Endodermal cell (in vitro differentiated cells): Measurements from ENCODE around the gene CFL1. TPM values are rescaled to one million over a fixed set of nuclear protein-coding genes. Genes with fewer than 3 reads are reported as not detected.

Experiments
- DNase-seq: peaks from one replicate; pipeline ENCODE4 v3.0.0-alpha.2; 2017
- H3K27ac ChIP-seq: 2 replicates; pipeline ENCODE4 v1.5.1; 2013; ENCODE audit warnings: mild to moderate bottlenecking, low read depth, low read length, moderate library complexity
- H3K27me3 ChIP-seq: 2 replicates; pipeline ENCODE4 v1.6.1; 2013; ENCODE audit warnings: mild to moderate bottlenecking, low read length, moderate library complexity; ENCODE audit not compliant: insufficient read depth, control insufficient read depth, poor library complexity, severe bottlenecking
- H3K36me3 ChIP-seq: 2 replicates; pipeline ENCODE4 v1.7.0; 2013; ENCODE audit warnings: mild to moderate bottlenecking, low read length, moderate library complexity; ENCODE audit not compliant: control insufficient read depth, insufficient read depth
- H3K4me1 ChIP-seq: one replicate; pipeline ENCODE4 v1.7.0; 2013; ENCODE audit warnings: low read length; ENCODE audit not compliant: control insufficient read depth, insufficient read depth
- H3K4me3 ChIP-seq: 2 replicates; pipeline ENCODE4 v1.5.1; 2013; ENCODE audit warnings: mild to moderate bottlenecking, low read length, moderate library complexity
- H3K9ac ChIP-seq: 2 replicates; pipeline ENCODE4 v1.6.1; 2013; ENCODE audit warnings: mild to moderate bottlenecking, low read length, moderate library complexity; ENCODE audit not compliant: poor library complexity, severe bottlenecking; ENCODE audit errors: extremely low read depth
- H3K9me3 ChIP-seq: 2 replicates; pipeline ENCODE4 v1.6.1; 2013; ENCODE audit warnings: mild to moderate bottlenecking, low read length, moderate library complexity; ENCODE audit not compliant: control insufficient read depth
- H3K27ac Mint-ChIP-seq: 2 replicates; pipeline ENCODE4 v1.8.0; 2020; ENCODE audit warnings: mixed read lengths
- H3K27me3 Mint-ChIP-seq: 2 replicates; pipeline ENCODE4 v1.8.0; 2021; ENCODE audit warnings: mild to moderate bottlenecking, mixed read lengths; ENCODE audit not compliant: insufficient read depth
- H3K36me3 Mint-ChIP-seq: 2 replicates; pipeline ENCODE4 v1.8.0; 2020; ENCODE audit warnings: low read depth, mixed read lengths
- H3K4me1 Mint-ChIP-seq: 2 replicates; pipeline ENCODE4 v1.8.0; 2020; ENCODE audit warnings: mixed read lengths
- H3K4me3 Mint-ChIP-seq: 2 replicates; pipeline ENCODE4 v1.8.0; 2020; ENCODE audit warnings: mild to moderate bottlenecking, moderate library complexity, mixed read lengths
- H3K9me3 Mint-ChIP-seq: 2 replicates; pipeline ENCODE4 v1.8.0; 2020; ENCODE audit warnings: mild to moderate bottlenecking, mixed read lengths
- WGBS, 2 experiments: methylation state at CpG; one replicate each; pipeline versions ENCODE4 v1.1.5 to v1.1.7; 2013; ENCODE audit warnings: missing lambda C conversion rate in 2 of 2, mixed read lengths in 1 of 2; ENCODE audit not compliant: insufficient coverage in 1 of 2, insufficient read length in 1 of 2; 5-methylcytosine and 5-hydroxymethylcytosine counted together
- total RNA-seq, 2 donors: library from RNA; stranded (reverse); fragmentation: NEBNext Ultra II Directional in 1 of 2; extraction: Animal tissue kit (Norgen Biotek cat#: 25700) in 1 of 2; gene quantifications; 2 replicates in 1 of 2; 3 replicates in 1 of 2; pipeline ENCODE4 v1.2.1, GENCODE V29; 2021
- TF ChIP-seq, protein P1 (sequence below): fragments of 200-600 bp; sonication (generic); conservative IDR thresholded peaks from 2 replicates; pipeline ENCODE4 v1.5.0; 2021; ENCODE audit warnings: antibody characterized with exemption, mild to moderate bottlenecking

CFL1 gene
- total RNA-seq, 2 donors from 2014 or later, result 1,218 to 1,284 TPM

- WGBS, 2 experiments, result 92 to 95% methylated on average over 21 to 24 of the region's 24 CpGs
- Histone ChIP-seq H3K4me1 (no peaks in the 10 kb centered on the region), H3K4me3 (no peak overlapping the region)
Observed at GRCh38 chr11:65869643-65870306, 11.8 kb upstream of the CFL1 start.

DNA sequence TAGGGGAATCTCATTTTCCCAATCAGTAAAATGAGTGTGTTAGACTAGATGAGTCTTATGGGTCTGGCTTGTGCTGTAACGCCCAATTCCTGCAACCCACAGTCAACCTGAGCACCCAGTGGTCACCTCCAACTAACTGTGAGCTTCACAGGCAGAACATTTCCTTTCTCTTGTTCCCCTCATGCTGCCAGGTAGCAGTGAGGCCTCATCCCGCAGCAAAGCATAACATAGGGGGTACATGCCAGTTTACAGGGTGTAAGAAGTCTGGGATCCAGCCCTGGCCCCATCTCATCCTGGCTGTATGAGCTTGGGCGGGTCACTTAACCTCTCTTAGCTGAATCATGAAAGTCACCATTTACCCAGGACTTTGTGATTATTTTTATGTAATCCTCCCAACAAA is 10.9 kb upstream of the CFL1 start:
- no peaks in the 10 kb centered on the region for H3K27me3 Mint-ChIP-seq
- no peak overlapping the region for H3K9ac ChIP-seq
- no peak overlapping the region for H3K27ac ChIP-seq
- no peaks in the 10 kb centered on the region for H3K9me3 Mint-ChIP-seq
- no peaks in the 10 kb centered on the region for H3K9me3 ChIP-seq
- H3K27me3 ChIP-seq, result no peaks in the 10 kb centered on the region
- H3K36me3 Mint-ChIP-seq, result peaks cover 46% of the 10 kb centered on the region
- H3K4me1 ChIP-seq, result no peaks in the 10 kb centered on the region
- no peak overlapping the region for H3K27ac Mint-ChIP-seq
- no peak overlapping the region for H3K4me3 Mint-ChIP-seq
- 96 to 100% methylated on average over 2 to 3 of the region's 3 CpGs for WGBS, 2 experiments
- peaks cover 9% of the 10 kb centered on the region for H3K4me1 Mint-ChIP-seq
- H3K36me3 ChIP-seq, result peaks cover 53% of the 10 kb centered on the region
- H3K4me3 ChIP-seq, result no peak overlapping the region
- DNase-seq, result no peak
- TF ChIP-seq, protein P1, sequence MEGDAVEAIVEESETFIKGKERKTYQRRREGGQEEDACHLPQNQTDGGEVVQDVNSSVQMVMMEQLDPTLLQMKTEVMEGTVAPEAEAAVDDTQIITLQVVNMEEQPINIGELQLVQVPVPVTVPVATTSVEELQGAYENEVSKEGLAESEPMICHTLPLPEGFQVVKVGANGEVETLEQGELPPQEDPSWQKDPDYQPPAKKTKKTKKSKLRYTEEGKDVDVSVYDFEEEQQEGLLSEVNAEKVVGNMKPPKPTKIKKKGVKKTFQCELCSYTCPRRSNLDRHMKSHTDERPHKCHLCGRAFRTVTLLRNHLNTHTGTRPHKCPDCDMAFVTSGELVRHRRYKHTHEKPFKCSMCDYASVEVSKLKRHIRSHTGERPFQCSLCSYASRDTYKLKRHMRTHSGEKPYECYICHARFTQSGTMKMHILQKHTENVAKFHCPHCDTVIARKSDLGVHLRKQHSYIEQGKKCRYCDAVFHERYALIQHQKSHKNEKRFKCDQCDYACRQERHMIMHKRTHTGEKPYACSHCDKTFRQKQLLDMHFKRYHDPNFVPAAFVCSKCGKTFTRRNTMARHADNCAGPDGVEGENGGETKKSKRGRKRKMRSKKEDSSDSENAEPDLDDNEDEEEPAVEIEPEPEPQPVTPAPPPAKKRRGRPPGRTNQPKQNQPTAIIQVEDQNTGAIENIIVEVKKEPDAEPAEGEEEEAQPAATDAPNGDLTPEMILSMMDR, result no peak

More at GRCh38 chr11:65869643-65870306, 11.8 kb upstream of the CFL1 start:
- Histone ChIP-seq H3K27me3 (no peaks in the 10 kb centered on the region), H3K36me3 (peaks cover 45% of the 10 kb centered on the region), H3K9me3 (no peaks in the 10 kb centered on the region), H3K9ac (no peak overlapping the region), H3K27ac (no peak overlapping the region)
- Mint-ChIP-seq H3K27ac (no peak overlapping the region), H3K9me3 (no peaks in the 10 kb centered on the region), H3K4me3 (no peak overlapping the region), H3K4me1 (peaks cover 9% of the 10 kb centered on the region), H3K27me3 (no peaks in the 10 kb centered on the region), H3K36me3 (peaks cover 39% of the 10 kb centered on the region)
- TF ChIP-seq, protein P1, result no peak
- no peak for DNase-seq

DNA sequence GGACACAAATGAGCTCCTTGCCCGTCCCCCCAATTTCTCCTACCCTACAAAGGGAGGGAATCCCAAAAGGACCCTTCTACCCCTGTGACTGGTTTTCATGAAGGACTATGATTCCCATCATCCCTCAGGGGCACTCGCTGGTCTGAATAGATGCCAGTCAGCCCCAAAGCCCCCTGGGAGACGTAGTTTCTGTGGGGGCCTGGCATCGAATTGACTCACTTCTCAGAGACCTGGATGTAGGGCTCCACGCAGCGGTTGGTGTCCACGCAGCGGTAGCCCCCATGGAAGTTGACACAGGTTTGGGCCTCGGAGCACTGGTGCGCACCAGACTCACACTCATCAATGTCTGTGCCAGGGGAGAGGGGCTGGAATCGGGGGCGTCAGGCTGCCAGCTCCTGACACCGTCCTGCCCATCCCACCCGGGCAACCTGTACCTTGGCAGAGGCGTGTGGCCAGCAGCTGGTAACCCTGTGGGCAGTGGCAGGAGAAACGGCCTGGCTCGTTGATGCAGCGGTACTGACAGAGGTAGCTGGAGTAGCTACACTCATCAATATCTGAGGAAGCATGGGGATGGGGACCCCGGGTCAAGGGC is 10.2 kb upstream of the CFL1 start:
- H3K9me3 ChIP-seq, result no peaks in the 10 kb centered on the region
- Mint-ChIP-seq H3K36me3 (peaks cover 53% of the 10 kb centered on the region), H3K27me3 (no peaks in the 10 kb centered on the region), H3K27ac (no peak overlapping the region), H3K4me1 (peaks cover 8% of the 10 kb centered on the region), H3K9me3 (no peaks in the 10 kb centered on the region), H3K4me3 (peak overlapping the region; percentile 51)
- no peaks in the 10 kb centered on the region for H3K4me1 ChIP-seq
- no peak overlapping the region for H3K9ac ChIP-seq
- H3K4me3 ChIP-seq, result no peak overlapping the region
- WGBS, 2 experiments, result 90 to 94% methylated on average over 17 to 18 of the region's 19 CpGs
- TF ChIP-seq, protein P1, result no peak
- peaks cover 61% of the 10 kb centered on the region for H3K36me3 ChIP-seq
- H3K27ac ChIP-seq, result no peak overlapping the region
- DNase-seq, result peak; percentile 86
- no peaks in the 10 kb centered on the region for H3K27me3 ChIP-seq
